Naive thymus-derived CD4-positive, alpha-beta T cell (primary cell): ENCODE measurements around the gene CDC42EP1. TPM values are rescaled to one million over a fixed set of nuclear protein-coding genes. Genes with fewer than 3 reads are reported as not detected.
"Not testable (repeated sequence)": the region's sequence is repeated elsewhere in the genome, so short reads cannot be mapped to it uniquely, and the experiment has no call there.

ENCODE experiments used
- ATAC-seq: fragments of 150-1000 bp; cut with Tn5 transposase; 2 replicates; pipeline ENCODE4 v1.10.0; 2021; ENCODE audit warnings: mild to moderate bottlenecking, moderate library complexity
- CTCF ChIA-PET: fragments of 350-600 bp; sonication (Branson Sonifier 250); formaldehyde crosslinking; loops from one replicate; lab custom pipeline; 2021; ENCODE audit warnings: antibody characterized with exemption; lab: Charles Lee
- POLR2A ChIA-PET: fragments of 350-600 bp; sonication (Branson Sonifier 250); formaldehyde crosslinking; loops from one replicate; lab custom pipeline; 2021; ENCODE audit warnings: antibody characterized with exemption, inconsistent platforms; lab: Charles Lee
- DNase-seq, 9 donors: peaks; one replicate each; pipeline versions ENCODE4 v3.0.0 to v3.0.0-alpha.2; 2020 to 2022; ENCODE audit warnings: mixed read lengths in 1 of 9
- H3K27ac ChIP-seq: one replicate; pipeline ENCODE4 v1.7.0; 2013; ENCODE audit warnings: mild to moderate bottlenecking, low read depth, low read length, moderate library complexity
- H3K27me3 ChIP-seq, 2 donors: one replicate each; pipeline ENCODE4 v1.7.0; 2013; ENCODE audit warnings: low read length in 2 of 2, mild to moderate bottlenecking in 2 of 2, moderate library complexity in 2 of 2; ENCODE audit not compliant: control insufficient read depth in 2 of 2, insufficient read depth in 2 of 2
- H3K36me3 ChIP-seq, 3 experiments: 1 replicate in 2 of 3; 2 replicates in 1 of 3; pipeline ENCODE4 v1.7.0; 2013; ENCODE audit warnings: low read length in 3 of 3, mild to moderate bottlenecking in 3 of 3, moderate library complexity in 1 of 3; ENCODE audit not compliant: insufficient read depth in 3 of 3, control insufficient read depth in 2 of 3
- H3K4me1 ChIP-seq, 2 donors: one replicate each; pipeline ENCODE4 v1.7.0; 2013; ENCODE audit warnings: low read length in 2 of 2, mild to moderate bottlenecking in 2 of 2, moderate library complexity in 1 of 2; ENCODE audit not compliant: control insufficient read depth in 2 of 2, insufficient read depth in 2 of 2
- H3K4me3 ChIP-seq: 2 replicates; pipeline ENCODE4 v1.7.0; 2013; ENCODE audit warnings: mild to moderate bottlenecking, low read length
- H3K9me3 ChIP-seq, 3 experiments: 1 replicate in 2 of 3; 2 replicates in 1 of 3; pipeline ENCODE4 v1.7.0; 2013; ENCODE audit warnings: low read length in 3 of 3; ENCODE audit not compliant: control insufficient read depth in 2 of 3
- H3K27ac Mint-ChIP-seq, 9 donors: one replicate each; pipeline ENCODE4 v1.8.0; 2020 to 2022; ENCODE audit warnings: mixed read lengths in 9 of 9, mild to moderate bottlenecking in 8 of 9, moderate library complexity in 5 of 9, inconsistent platforms in 2 of 9
- H3K27me3 Mint-ChIP-seq, 5 donors: one replicate each; pipeline ENCODE4 v1.8.0; 2021 to 2022; ENCODE audit warnings: mixed read lengths in 5 of 5, mild to moderate bottlenecking in 1 of 5
- H3K36me3 Mint-ChIP-seq, 5 donors: one replicate each; pipeline ENCODE4 v1.8.0; 2020 to 2022; ENCODE audit warnings: mixed read lengths in 5 of 5, mild to moderate bottlenecking in 3 of 5, inconsistent platforms in 1 of 5
- H3K4me1 Mint-ChIP-seq, 7 donors: one replicate each; pipeline ENCODE4 v1.8.0; 2020 to 2022; ENCODE audit warnings: mixed read lengths in 7 of 7, mild to moderate bottlenecking in 3 of 7, inconsistent platforms in 1 of 7
- H3K4me3 Mint-ChIP-seq, 10 donors: one replicate each; pipeline ENCODE4 v1.8.0; 2020 to 2022; ENCODE audit warnings: mild to moderate bottlenecking in 10 of 10, mixed read lengths in 10 of 10, moderate library complexity in 6 of 10, inconsistent platforms in 2 of 10
- H3K9me3 Mint-ChIP-seq, 11 donors: one replicate each; pipeline ENCODE4 v1.8.0; 2020 to 2022; ENCODE audit warnings: mixed read lengths in 11 of 11, mild to moderate bottlenecking in 4 of 11, inconsistent platforms in 1 of 11, moderate library complexity in 1 of 11
- intact Hi-C, 2 donors: fragments of 100-400 bp; cut with micrococcal nuclease; formaldehyde crosslinking; loops; one replicate each; pipeline ENCODE4 v1.15.1; 2023
- polyA plus RNA-seq, 2 donors: library from polyadenylated mRNA; unstranded; fragments of 300-500 nt; fragmentation: Illumina TruSeq; gene quantifications; one replicate each; pipeline ENCODE4 v1.2.3, GENCODE V29; 2021
- total RNA-seq, 6 experiments: library from RNA in 5 of 6; stranded (reverse) in 5 of 6; gene quantifications; 1 replicate in 5 of 6; 2 replicates in 1 of 6; pipeline ENCODE4 v1.2.3 and lab custom pipeline; 2021 to 2026

Gene CDC42EP1
- total and polyA plus RNA-seq, 7 experiments from 2014 or later = 0.27 to 1.6 (median 0.62) TPM; not detected in 3

DNA sequence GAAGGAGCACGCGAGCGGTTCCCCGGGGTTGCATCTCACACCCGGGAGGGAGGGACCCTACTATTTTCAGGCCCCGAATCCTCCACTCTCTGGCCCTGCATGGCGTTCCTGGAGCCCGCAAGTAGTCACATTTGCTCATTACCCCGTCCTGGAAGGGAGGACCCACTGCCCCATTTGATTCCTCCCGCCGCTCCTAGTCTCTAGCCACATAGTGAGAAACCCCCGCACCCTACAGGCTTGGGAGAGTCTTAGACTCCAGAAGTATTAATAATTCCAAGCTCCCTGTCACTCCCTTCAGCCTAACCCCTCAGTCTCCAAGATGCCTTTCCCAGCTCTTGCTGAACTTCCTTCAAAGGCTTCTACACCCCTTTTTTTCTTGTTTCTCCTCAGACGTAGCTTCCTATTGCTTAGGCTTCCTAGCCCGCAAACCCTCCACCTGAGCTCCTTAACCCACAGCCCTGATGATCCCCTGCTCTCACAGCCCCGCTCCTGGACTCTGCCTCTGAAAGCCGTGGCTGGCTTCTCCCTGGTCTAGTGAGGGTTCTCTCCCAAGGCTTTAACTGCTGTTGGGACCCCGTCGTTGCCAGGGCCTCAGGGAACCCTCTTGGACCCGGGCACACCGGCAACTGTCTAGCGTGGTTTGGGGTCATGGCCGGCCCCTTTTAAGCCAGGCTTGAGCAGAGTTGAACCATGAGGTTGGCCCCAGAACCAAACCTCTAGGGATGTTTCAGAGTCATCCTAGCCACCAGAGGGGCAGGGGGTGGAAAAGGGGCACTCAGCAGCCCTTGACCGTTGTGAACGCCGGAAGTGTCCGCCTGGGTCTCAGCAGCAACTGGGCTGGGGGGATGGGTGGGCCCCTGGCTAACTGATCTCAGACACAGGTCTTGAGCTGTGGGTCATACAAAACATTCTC, 49.2 kb downstream of the CDC42EP1 start:
- ChIA-PET CTCF (interaction anchor here (0.6 to 6.0 kb wide), 9 partner anchors 12 to 123 kb away, joined by 3 to 36 read pairs (median 8); partner anchors contain the start of genes MFNG and NOL12), POLR2A (interaction anchor here (0.5 to 5.6 kb wide), 19 partner anchors 8 to 344 kb away, joined by 3 to 74 read pairs (median 12); partner anchors contain the start of genes ANKRD54, LGALS1, MFNG and NOL12)
- intact Hi-C loops = loop anchor here (2.0 to 10.0 kb wide), 9 partner anchors 138 to 1263 kb away; partner anchors contain the start of genes RAC2 (in 2 of the 2), CBX6 (in 1 of the 2), EIF3D (in 1 of the 2) and EIF3L (in 1 of the 2)
- H3K36me3 ChIP-seq = peaks cover 0 to 14% (median 0%) of the 10 kb centered on the region in 3 experiments
- H3K9me3 Mint-ChIP-seq = peaks cover 0 to 2% (median 0%) of the 10 kb centered on the region in 11 donors
- H3K36me3 Mint-ChIP-seq = peaks cover 0 to 2% (median 0%) of the 10 kb centered on the region in 5 donors
- peak overlapping the region; percentile 81 for H3K4me3 ChIP-seq
- H3K4me3 Mint-ChIP-seq = peak overlapping the region; percentile 87 to 97 (median 93)
- H3K27me3 ChIP-seq = no peaks in the 10 kb centered on the region
- DNase-seq = peak in 2 of 9 donors; percentile 49
- no peaks in the 10 kb centered on the region for H3K9me3 ChIP-seq
- H3K4me1 ChIP-seq = peaks cover 41% of the 10 kb centered on the region in 2 donors
- ATAC-seq = no peak
- peaks cover 29 to 65% (median 51%) of the 10 kb centered on the region in 7 donors for H3K4me1 Mint-ChIP-seq
- peak overlapping the region; percentile 85 for H3K27ac ChIP-seq
- H3K27ac Mint-ChIP-seq = peak overlapping the region; percentile 80 to 98 (median 93)
- H3K27me3 Mint-ChIP-seq = peaks cover 0 to 2% (median 0%) of the 10 kb centered on the region in 5 donors

DNA sequence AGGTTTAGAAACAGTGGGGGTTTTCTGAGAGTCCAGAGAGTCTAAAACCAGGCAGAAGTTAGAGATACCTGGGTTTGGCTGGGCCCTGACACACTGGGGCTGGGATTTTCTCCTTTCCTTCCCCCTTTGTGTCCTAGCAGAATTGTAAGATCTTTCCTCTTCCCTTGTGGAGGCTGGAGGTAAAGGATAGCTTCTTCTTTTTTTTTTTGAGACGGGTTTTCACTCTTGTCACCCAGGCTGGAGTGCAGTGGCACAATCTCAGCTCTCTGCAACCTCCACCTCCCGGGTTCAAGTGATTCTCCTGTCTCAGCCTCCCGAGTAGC, 49.8 kb downstream of the CDC42EP1 start:
- H3K9me3 Mint-ChIP-seq, H3K36me3 Mint-ChIP-seq, ATAC-seq, H3K27me3 ChIP-seq, H3K9me3 ChIP-seq, intact Hi-C loops, H3K27me3 Mint-ChIP-seq, DNase-seq: not testable (repeated sequence)
- Mint-ChIP-seq H3K4me1 (peaks cover 25 to 59% (median 47%) of the 10 kb centered on the region in 7 donors), H3K4me3 (peak overlapping the region; percentile 42 to 97 (median 92)), H3K27ac (peak overlapping the region; percentile 60 to 98 (median 90))
- Histone ChIP-seq H3K4me1 (peaks cover 35 to 38% of the 10 kb centered on the region in 2 donors), H3K36me3 (peaks cover 0 to 19% (median 0%) of the 10 kb centered on the region in 3 experiments), H3K4me3 (peak overlapping the region; percentile 81), H3K27ac (peak overlapping the region; percentile 85)
- CTCF ChIA-PET = interaction anchor here (0.6 to 6.0 kb wide), 5 partner anchors 17 to 76 kb away, joined by 3 to 36 read pairs (median 10); partner anchors contain the start of gene NOL12
- POLR2A ChIA-PET = interaction anchor here (0.5 to 5.6 kb wide), 9 partner anchors 8 to 125 kb away, joined by 3 to 74 read pairs (median 19); partner anchors contain the start of genes NOL12, PDXP and SH3BP1

DNA sequence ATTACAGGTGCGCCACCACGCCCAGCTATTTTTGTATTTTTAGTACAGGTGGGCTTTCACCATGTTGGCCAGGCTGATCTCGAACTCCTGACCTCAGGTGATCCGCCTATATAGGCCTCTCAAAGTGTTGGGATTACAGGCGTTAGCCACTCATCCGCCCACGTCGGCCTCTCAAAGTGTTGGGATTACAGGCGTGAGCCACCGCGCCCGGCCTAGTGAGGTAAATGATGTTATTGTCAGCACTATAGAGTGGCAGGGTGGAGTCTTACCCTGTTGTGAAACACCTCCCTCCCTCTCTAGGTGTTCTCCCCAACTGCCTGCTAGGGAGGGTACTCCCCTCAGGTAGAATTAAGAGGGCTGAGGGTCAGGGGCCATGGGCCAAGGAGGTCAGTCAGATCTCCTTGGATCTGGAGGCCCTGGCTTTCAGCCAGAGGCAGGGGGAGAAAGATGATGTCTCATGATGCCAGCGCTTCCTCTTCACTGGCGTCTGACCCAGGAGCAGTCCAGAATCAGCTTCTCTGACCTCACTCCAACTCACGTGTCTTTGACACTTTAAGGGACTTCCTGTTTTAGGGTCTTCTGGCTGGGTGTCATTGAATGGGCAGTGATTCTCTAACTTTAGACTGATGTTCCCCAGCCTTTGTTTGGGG, 50.3 kb downstream of the CDC42EP1 start:
- intact Hi-C loops = no loop called here
- H3K36me3 ChIP-seq = peaks cover 0 to 19% (median 0%) of the 10 kb centered on the region in 3 experiments
- ChIA-PET POLR2A (interaction anchor here (0.5 to 5.6 kb wide), 7 partner anchors 7 to 126 kb away, joined by 3 to 74 read pairs (median 4); partner anchors contain the start of gene SH3BP1), CTCF (interaction anchor here (0.9 to 6.0 kb wide), 7 partner anchors 13 to 75 kb away, joined by 3 to 36 read pairs (median 5); partner anchors contain the start of gene NOL12)
- peak overlapping the region in 9 of 10 donors; percentile 25 to 97 (median 88) for H3K4me3 Mint-ChIP-seq
- H3K27ac ChIP-seq = peak overlapping the region; percentile 85
- no peak for ATAC-seq
- H3K9me3 Mint-ChIP-seq = no peaks in the 10 kb centered on the region
- peaks cover 30 to 33% of the 10 kb centered on the region in 2 donors for H3K4me1 ChIP-seq
- peak overlapping the region in 8 of 9 donors; percentile 59 to 98 (median 92) for H3K27ac Mint-ChIP-seq
- H3K9me3 ChIP-seq = no peaks in the 10 kb centered on the region
- H3K4me3 ChIP-seq = no peak overlapping the region
- DNase-seq = no peak
- H3K27me3 Mint-ChIP-seq = no peaks in the 10 kb centered on the region
- peaks cover 20 to 54% (median 42%) of the 10 kb centered on the region in 7 donors for H3K4me1 Mint-ChIP-seq
- H3K36me3 Mint-ChIP-seq = peaks cover 0 to 3% (median 0%) of the 10 kb centered on the region in 5 donors
- H3K27me3 ChIP-seq = no peaks in the 10 kb centered on the region

DNA sequence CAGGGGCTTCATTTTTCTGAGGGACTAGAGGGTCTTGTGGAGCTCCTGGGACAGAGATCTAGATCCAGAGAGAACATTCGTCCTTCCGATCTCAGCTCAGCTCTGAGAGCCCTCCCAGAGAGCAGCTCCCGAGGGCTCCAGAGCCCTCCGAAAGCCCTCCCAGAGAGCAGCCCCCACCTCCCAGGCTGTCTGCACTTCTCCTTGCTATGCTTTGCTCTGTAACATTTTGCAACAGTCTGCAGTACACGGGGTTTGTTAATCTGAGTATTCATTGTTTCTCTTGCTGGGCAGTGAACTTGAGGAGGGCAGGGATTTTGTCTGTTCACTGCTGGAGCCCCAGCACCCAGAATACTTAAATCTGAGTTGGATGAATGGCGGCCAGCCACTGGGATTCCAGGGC, 50.9 kb downstream of the CDC42EP1 start:
- ChIA-PET CTCF (interaction anchor here (0.6 to 1.7 kb wide), 5 partner anchors 12 to 72 kb away, joined by 3 to 5 read pairs (median 3); no protein-coding TSS in a partner anchor), POLR2A (interaction anchor here (0.9 kb wide), 1 partner anchor 126 kb away, joined by 3 read pairs; no protein-coding TSS in a partner anchor)
- Histone ChIP-seq H3K9me3 (no peaks in the 10 kb centered on the region), H3K4me1 (peaks cover 27% of the 10 kb centered on the region in 2 donors), H3K27ac (peak overlapping the region; percentile 10), H3K27me3 (no peaks in the 10 kb centered on the region), H3K36me3 (peaks cover 0 to 22% (median 3%) of the 10 kb centered on the region in 3 experiments), H3K4me3 (no peak overlapping the region)
- Mint-ChIP-seq H3K9me3 (no peaks in the 10 kb centered on the region), H3K27me3 (no peaks in the 10 kb centered on the region), H3K36me3 (peaks cover 0 to 4% (median 0%) of the 10 kb centered on the region in 5 donors), H3K4me1 (peaks cover 17 to 48% (median 36%) of the 10 kb centered on the region in 7 donors), H3K4me3 (peak overlapping the region in 4 of 10 donors; percentile 16 to 60 (median 34)), H3K27ac (peak overlapping the region in 8 of 9 donors; percentile 25 to 94 (median 53))
- no peak for ATAC-seq
- no peak for DNase-seq
- intact Hi-C loops = no loop called here

- POLR2A ChIA-PET = interaction anchor here (0.6 to 2.1 kb wide), 3 partner anchors 9 to 68 kb away, joined by 3 to 9 read pairs (median 3); no protein-coding TSS in a partner anchor
- Mint-ChIP-seq H3K27ac (peak overlapping the region in 1 of 9 donors; percentile 41), H3K27me3 (no peaks in the 10 kb centered on the region), H3K9me3 (no peaks in the 10 kb centered on the region), H3K36me3 (peaks cover 0 to 19% (median 5%) of the 10 kb centered on the region in 5 donors), H3K4me1 (peaks cover 0 to 9% (median under 1%) of the 10 kb centered on the region in 7 donors), H3K4me3 (no peak overlapping the region)
- CTCF ChIA-PET = interaction anchor here (20.3 kb wide), 1 partner anchor 23 kb away, joined by 292 read pairs; the partner anchor contains the start of gene SH3BP1
- no peak for ATAC-seq
- Histone ChIP-seq H3K27me3 (no peaks in the 10 kb centered on the region), H3K9me3 (no peaks in the 10 kb centered on the region), H3K4me3 (no peak overlapping the region), H3K27ac (no peak overlapping the region), H3K4me1 (no peaks in the 10 kb centered on the region), H3K36me3 (peaks cover 4 to 70% (median 10%) of the 10 kb centered on the region in 3 experiments)
- DNase-seq = no peak
- intact Hi-C loops = no loop called here
Observed at GRCh38 chr22:37616201-37617083, 56.2 kb downstream of the CDC42EP1 start.
